ENCODE measurements around the gene AGAP1.

Gene AGAP1

DNA sequence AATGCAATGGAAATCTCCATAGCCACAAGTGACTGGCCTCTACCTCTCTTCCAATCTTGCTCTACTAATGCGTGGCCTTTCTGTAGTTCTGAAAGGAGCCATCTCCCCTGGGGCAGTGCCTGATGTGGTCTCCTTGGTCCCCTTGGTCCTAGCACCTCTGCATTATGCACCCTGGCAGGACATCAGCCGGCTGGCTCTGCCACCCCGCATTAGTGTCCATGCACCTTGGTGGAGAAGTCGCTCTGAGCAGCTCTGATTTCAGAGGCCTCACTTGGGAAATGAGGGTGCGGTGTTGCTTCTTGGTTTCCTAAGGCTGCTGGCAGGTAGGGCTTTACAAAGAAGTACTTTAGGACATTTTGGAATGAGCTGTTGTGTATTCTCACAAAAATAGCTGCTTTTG is 356.4 kb downstream of the AGAP1 start:
- FAIRE-seq (no peak), DNase-seq (ENCODE audit: insufficient read length, low spot score) (no peak)
- no peak for TF ChIP-seq POLR2A (IDR thresholded peaks at IDR 0.05; ENCODE audit: low read depth, low read length)
- TF ChIP-seq PAX5 (IDR thresholded peaks at IDR 0.05; ENCODE audit: insufficient read depth, low read length, severe bottlenecking), result no peak
- TF ChIP-seq POU2F2 (IDR thresholded peaks at IDR 0.05; ENCODE audit: low read depth, low read length), result no peak
- TF ChIP-seq SPI1 (IDR thresholded peaks at IDR 0.05; ENCODE audit: low read depth, low read length), result no peak
- TF ChIP-seq TAF1 (IDR thresholded peaks at IDR 0.05; ENCODE audit: low read depth, low read length), result no peak
- no peak for TF ChIP-seq POLR2AphosphoS5 (IDR thresholded peaks at IDR 0.05; ENCODE audit: low read depth, low read length)

DNA sequence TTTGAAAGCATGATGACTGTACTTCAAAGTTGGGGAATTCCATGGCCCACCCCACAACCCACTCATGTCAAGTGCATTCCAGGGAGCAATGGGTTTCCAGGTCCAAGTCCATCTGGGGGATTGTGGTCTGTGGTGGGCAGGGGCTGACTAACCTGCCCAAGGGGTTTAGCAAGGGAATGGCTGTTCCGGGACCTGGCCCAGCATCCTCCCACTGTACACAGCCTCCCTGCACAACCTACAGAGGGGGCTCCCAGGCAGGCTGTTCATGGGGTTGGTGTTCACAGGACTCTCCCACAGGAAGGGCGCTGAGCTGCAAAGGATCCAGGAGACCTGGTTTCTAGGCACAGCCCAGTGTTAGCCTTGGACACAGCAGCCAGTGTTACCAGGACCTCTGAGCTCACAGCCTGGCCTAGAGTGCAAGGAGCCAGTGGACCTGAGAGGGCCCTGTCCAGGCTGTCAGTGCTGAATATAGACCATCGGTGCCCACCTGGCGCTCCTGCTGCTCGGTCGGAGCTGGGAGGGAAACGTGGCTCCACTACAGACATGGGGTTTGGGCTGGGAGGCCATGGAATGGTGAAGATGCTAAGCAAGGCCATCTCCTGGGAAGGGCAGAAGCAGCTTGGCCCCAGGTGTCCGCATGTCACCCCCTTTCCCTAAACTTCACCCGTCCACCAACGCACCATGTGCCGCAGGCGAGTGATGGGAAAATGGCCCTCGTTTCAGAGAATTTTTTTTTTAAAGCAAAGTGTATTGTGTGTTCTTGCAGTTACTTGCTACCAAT is 357.1 kb downstream of the AGAP1 start:
- FAIRE-seq, result no peak
- no peak for TF ChIP-seq PAX5 (IDR thresholded peaks at IDR 0.05; ENCODE audit: insufficient read depth, low read length, severe bottlenecking)
- TF ChIP-seq TAF1 (IDR thresholded peaks at IDR 0.05; ENCODE audit: low read depth, low read length), result no peak
- no peak for TF ChIP-seq POU2F2 (IDR thresholded peaks at IDR 0.05; ENCODE audit: low read depth, low read length)
- TF ChIP-seq SPI1 (IDR thresholded peaks at IDR 0.05; ENCODE audit: low read depth, low read length), result no peak
- no peak for TF ChIP-seq POLR2AphosphoS5 (IDR thresholded peaks at IDR 0.05; ENCODE audit: low read depth, low read length)
- TF ChIP-seq POLR2A (IDR thresholded peaks at IDR 0.05; ENCODE audit: low read depth, low read length), result no peak

DNA sequence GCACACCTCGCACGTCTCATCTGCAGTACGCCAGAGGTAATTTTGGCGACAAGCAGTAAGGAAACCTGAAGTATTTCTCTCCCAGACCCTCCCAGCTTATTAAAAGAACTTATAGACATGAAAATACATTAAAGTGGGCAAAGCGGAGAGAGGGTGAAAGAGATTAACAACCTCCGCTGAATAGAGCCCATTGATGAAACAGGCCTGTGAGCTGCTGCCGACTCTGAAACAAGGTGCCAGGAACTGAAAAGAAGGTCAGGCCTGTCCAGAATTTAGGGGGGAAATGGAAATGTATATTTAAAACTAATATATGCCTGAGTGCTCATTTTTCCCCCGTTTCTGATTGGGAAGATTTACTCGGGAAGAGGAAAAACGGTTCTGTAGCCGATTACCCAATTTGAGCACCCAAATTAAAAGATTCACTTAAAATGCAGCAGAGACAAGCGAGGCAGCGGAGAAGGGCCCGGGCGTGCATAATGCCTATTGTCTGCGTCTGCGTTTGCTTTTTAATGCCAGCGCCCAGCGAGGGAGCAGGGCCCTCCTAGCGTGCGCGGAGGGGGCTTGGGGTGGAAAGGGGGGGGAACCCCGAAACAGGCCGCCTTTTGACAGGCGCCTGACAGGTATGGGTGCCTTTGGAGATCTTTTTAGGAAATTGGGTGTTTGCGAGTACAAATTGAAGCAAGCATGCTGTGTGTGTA is 358.1 kb downstream of the AGAP1 start:
- FAIRE-seq (no peak), DNase-seq (ENCODE audit: insufficient read length, low spot score) (no peak)
- TF ChIP-seq POLR2AphosphoS5 (IDR thresholded peaks at IDR 0.05; ENCODE audit: low read depth, low read length) (no peak), TAF1 (IDR thresholded peaks at IDR 0.05; ENCODE audit: low read depth, low read length) (no peak), SPI1 (IDR thresholded peaks at IDR 0.05; ENCODE audit: low read depth, low read length) (no peak), POLR2A (IDR thresholded peaks at IDR 0.05; ENCODE audit: low read depth, low read length) (no peak), POU2F2 (IDR thresholded peaks at IDR 0.05; ENCODE audit: low read depth, low read length) (no peak), PAX5 (IDR thresholded peaks at IDR 0.05; ENCODE audit: insufficient read depth, low read length, severe bottlenecking) (no peak)

More for the DNA sequence above, 357.1 kb downstream of the AGAP1 start:
- DNase-seq (ENCODE audit: insufficient read length, low spot score), result no peak

DNA sequence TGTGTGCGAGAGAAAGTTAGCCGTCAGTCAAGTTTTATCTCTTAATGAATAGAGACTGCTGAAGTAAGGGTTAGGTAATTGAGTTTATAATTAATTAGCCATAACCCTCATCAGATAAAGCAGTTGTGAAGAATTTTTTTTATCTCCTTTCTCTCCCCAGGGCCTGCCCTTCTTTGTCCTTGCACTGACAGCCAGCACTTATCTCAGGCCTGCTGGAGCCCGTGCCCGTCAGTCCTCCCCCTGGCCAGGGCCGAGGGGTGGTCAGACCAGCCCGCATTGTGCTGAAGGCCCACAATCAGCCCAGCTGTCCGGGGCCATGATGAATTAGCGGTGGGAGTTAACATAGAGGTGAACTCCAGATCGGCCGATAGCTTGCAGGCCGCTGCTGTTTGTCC is 358.7 kb downstream of the AGAP1 start:
- FAIRE-seq (no peak), DNase-seq (ENCODE audit: insufficient read length, low spot score) (no peak)
- TF ChIP-seq POU2F2 (IDR thresholded peaks at IDR 0.05; ENCODE audit: low read depth, low read length) (no peak), PAX5 (IDR thresholded peaks at IDR 0.05; ENCODE audit: insufficient read depth, low read length, severe bottlenecking) (no peak), POLR2AphosphoS5 (IDR thresholded peaks at IDR 0.05; ENCODE audit: low read depth, low read length) (no peak), POLR2A (IDR thresholded peaks at IDR 0.05; ENCODE audit: low read depth, low read length) (no peak), SPI1 (IDR thresholded peaks at IDR 0.05; ENCODE audit: low read depth, low read length) (no peak), TAF1 (IDR thresholded peaks at IDR 0.05; ENCODE audit: low read depth, low read length) (no peak)

DNA sequence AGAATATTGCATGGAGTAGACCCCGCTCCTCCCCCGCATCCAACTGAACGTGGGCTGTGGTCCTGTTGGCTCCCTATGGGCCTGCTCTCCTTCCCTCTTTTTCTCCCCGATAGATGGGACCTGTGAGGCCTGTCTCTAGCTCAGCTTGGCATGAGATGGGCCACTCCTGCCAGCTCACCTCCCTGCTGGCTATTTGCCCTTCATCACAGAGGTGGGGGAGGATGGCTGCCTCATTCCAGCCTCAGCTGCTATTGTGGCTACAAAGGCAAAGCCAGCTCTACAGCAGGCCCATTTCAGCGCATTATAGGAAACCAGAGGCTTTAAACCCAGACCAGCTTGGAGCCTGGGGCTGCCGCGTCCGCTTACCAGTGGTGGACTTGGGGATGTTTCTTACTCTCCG is 360.4 kb downstream of the AGAP1 start:
- FAIRE-seq (no peak), DNase-seq (ENCODE audit: insufficient read length, low spot score) (no peak)
- TF ChIP-seq POU2F2 (IDR thresholded peaks at IDR 0.05; ENCODE audit: low read depth, low read length), result no peak
- TF ChIP-seq POLR2AphosphoS5 (IDR thresholded peaks at IDR 0.05; ENCODE audit: low read depth, low read length), result no peak
- TF ChIP-seq SPI1 (IDR thresholded peaks at IDR 0.05; ENCODE audit: low read depth, low read length), result no peak
- no peak for TF ChIP-seq PAX5 (IDR thresholded peaks at IDR 0.05; ENCODE audit: insufficient read depth, low read length, severe bottlenecking)
- TF ChIP-seq POLR2A (IDR thresholded peaks at IDR 0.05; ENCODE audit: low read depth, low read length), result no peak
- no peak for TF ChIP-seq TAF1 (IDR thresholded peaks at IDR 0.05; ENCODE audit: low read depth, low read length)

DNA sequence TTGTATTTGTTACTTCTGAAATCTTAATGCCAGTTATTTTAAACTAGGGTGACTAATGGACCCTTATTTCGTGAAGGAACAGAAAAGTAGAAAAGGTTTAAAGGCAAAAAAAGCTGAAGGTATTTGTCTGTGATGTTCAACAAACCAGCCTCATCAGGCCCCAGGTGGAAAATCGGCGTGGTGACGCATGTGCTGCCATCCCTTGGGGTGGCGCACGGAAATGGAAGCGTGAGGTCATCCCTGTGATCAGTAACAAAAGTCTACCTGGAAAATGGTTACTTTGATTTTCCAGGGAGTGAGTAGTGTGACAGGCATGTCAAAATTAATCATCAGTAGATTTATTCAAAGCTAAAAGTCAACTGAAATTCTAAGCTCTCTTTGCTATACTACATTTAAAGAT is 361.2 kb downstream of the AGAP1 start:
- TF ChIP-seq POU2F2 (IDR thresholded peaks at IDR 0.05; ENCODE audit: low read depth, low read length) (no peak), TAF1 (IDR thresholded peaks at IDR 0.05; ENCODE audit: low read depth, low read length) (no peak), SPI1 (IDR thresholded peaks at IDR 0.05; ENCODE audit: low read depth, low read length) (no peak), POLR2AphosphoS5 (IDR thresholded peaks at IDR 0.05; ENCODE audit: low read depth, low read length) (no peak), POLR2A (IDR thresholded peaks at IDR 0.05; ENCODE audit: low read depth, low read length) (no peak), PAX5 (IDR thresholded peaks at IDR 0.05; ENCODE audit: insufficient read depth, low read length, severe bottlenecking) (no peak)
- DNase-seq (ENCODE audit: insufficient read length, low spot score) (no peak), FAIRE-seq (no peak)

DNA sequence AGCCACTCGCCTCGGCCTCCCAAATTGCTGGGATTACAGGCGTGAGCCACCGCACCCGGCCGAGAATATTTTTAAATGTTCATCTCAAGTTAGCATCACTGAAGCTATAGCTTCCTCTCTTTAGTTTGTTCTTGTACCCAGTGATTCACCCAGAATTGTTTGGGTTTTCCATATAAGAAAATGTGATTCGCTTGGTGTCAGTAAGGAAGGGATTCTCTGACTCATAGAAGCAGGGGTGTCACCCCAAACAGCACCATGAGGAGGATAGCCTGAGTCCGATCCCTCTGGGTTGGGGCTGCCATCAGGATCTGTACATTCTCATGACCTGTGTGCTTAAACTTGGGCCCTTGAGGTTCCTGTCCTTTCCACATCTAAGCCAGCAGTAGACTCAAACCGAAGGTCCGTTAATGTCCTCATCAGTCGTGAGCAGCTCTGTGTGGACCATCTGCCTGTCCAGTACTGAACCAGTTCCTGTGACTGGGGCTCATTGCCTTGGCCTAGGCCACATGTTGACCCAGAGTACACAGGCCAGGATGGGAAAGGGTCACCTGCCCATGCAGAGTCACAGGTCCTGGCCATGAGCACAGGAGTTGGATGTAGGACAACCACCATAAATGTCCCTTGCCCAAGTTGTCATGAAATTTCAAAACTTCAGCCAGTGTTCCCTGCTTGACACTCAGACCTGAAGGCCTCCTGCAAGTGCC is 362.5 kb downstream of the AGAP1 start:
- TF ChIP-seq POLR2A (IDR thresholded peaks at IDR 0.05; ENCODE audit: low read depth, low read length) (no peak), PAX5 (IDR thresholded peaks at IDR 0.05; ENCODE audit: insufficient read depth, low read length, severe bottlenecking) (no peak), POLR2AphosphoS5 (IDR thresholded peaks at IDR 0.05; ENCODE audit: low read depth, low read length) (no peak), POU2F2 (IDR thresholded peaks at IDR 0.05; ENCODE audit: low read depth, low read length) (no peak), TAF1 (IDR thresholded peaks at IDR 0.05; ENCODE audit: low read depth, low read length) (no peak), SPI1 (IDR thresholded peaks at IDR 0.05; ENCODE audit: low read depth, low read length) (no peak)
- no peak for FAIRE-seq
- no peak for DNase-seq (ENCODE audit: insufficient read length, low spot score)

DNA sequence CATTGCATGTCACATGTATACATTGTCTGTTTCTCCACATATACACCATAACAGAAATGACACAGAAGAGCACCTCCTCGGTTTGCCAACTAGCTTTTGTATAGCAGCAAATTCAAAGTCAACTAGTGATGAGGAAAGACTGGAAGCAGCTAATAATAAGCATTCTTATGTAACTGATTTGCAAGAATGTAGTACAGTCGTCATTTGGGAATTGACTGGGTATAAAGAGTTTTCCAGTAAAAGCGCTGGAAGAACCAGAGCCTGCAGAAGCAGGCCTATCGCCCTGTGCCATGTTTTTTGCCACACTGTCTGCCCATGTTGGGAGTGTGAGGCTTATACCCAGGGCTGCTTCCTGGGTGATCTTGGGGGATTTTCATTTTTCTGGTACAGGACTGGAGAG is 363.8 kb downstream of the AGAP1 start:
- no peak for DNase-seq (ENCODE audit: insufficient read length, low spot score)
- no peak for FAIRE-seq
- TF ChIP-seq POLR2AphosphoS5 (IDR thresholded peaks at IDR 0.05; ENCODE audit: low read depth, low read length) (no peak), POU2F2 (IDR thresholded peaks at IDR 0.05; ENCODE audit: low read depth, low read length) (no peak)

DNA sequence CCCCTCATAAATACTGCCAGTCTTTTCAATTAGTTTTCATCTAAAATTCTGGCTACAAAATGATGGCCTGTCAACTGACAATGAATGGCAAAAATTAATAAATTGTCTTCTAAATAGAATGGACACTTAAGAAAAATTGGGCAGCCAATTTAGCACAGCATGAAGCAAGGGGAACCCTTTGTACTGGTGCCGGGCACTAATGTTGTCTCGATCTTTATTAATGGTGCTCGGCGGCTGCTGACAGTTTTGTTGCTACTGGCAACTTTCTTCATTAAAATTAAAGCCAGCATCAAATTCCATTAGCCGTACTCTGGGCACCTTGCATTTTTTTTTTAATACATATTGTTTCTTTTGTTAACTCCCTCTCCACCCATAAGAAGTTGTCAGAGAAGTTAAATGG is 365.0 kb downstream of the AGAP1 start:
- no peak for DNase-seq (ENCODE audit: insufficient read length, low spot score)
- TF ChIP-seq POLR2A (IDR thresholded peaks at IDR 0.05; ENCODE audit: low read depth, low read length) (no peak), POU2F2 (IDR thresholded peaks at IDR 0.05; ENCODE audit: low read depth, low read length) (no peak), SPI1 (IDR thresholded peaks at IDR 0.05; ENCODE audit: low read depth, low read length) (no peak), PAX5 (IDR thresholded peaks at IDR 0.05; ENCODE audit: insufficient read depth, low read length, severe bottlenecking) (no peak), TAF1 (IDR thresholded peaks at IDR 0.05; ENCODE audit: low read depth, low read length) (no peak), POLR2AphosphoS5 (IDR thresholded peaks at IDR 0.05; ENCODE audit: low read depth, low read length) (no peak)

More for the DNA sequence above, 365.0 kb downstream of the AGAP1 start:
- FAIRE-seq, result no peak
